Muscle of arm (tissue), 12 donors: ENCODE measurements around the gene DLG2. TPM values are rescaled to one million over a fixed set of nuclear protein-coding genes. Genes with fewer than 3 reads are reported as not detected.
A peak's percentile ranks its signal among the peaks of the same experiment; 100 is the strongest.
"Not testable (repeated sequence)": the region's sequence is repeated elsewhere in the genome, so short reads cannot be mapped to it uniquely, and the experiment has no call there.

Source experiments
- DNase-seq: peaks from one replicate; pipeline ENCODE4 v3.0.0-alpha.2; 2013
- polyA plus RNA-seq, 12 donors: library from polyadenylated mRNA; unstranded; fragments of 120-200 nt; gene quantifications; one replicate each; pipeline ENCODE4 v1.2.1, GENCODE V29; 2013; ENCODE audit not compliant: insufficient read length in 12 of 12

DLG2 gene
- polyA plus RNA-seq, 12 donors = 8.3 to 18.2 (median 14.0) TPM; not detected in 1

DNA sequence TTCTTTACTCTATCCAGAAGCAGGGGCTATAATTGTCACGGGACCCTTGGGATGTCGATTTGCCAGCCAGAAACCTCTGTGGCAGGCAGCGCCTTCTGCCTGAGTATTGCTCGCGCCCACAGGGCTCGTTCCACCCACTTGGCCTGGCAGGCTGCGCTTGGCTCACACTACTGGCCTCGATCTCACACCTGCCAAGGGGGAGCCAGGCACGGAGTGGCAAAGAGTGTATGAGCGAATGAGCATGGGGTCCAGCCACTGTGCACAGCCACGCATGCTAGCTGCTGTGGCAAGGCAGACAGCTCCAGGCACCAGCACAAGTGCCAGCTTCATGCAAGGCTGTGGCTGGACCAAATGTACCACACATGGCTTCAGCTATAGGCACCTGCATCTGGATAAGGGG is 599.8 kb downstream of the DLG2 start:
- DNase-seq = no peak

DNA sequence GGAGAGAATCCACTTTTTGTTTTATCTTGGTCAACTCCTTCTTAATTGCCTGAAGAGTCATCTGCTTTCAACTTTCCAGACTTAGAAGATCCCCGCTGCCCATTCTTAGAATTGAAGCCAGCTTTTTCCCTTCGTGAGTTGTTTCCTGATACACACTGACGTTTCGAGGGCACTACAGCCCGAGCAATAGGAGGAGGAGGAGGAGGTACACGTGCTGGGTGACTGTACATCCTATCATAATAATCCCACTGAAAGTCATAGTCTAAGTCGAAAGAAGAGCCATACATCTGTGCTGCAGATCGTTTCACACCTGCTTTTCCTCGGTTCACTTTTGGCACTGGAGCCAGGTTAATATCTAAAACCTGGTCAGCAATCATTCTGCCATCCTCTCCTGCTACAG is 606.1 kb downstream of the DLG2 start:
- DNase-seq = no peak

GRCh38 chr11:84993386-84993785 is 633.8 kb downstream of the DLG2 start:
- no peak for DNase-seq

GRCh38 chr11:84990141-84990540 is 637.0 kb downstream of the DLG2 start:
- no peak for DNase-seq

- not testable (repeated sequence) for DNase-seq
These were observed 639.4 kb downstream of the DLG2 start for GRCh38 chr11:84987686-84988187.

GRCh38 chr11:84981301-84981700 is 645.8 kb downstream of the DLG2 start:
- DNase-seq = no peak

DNA sequence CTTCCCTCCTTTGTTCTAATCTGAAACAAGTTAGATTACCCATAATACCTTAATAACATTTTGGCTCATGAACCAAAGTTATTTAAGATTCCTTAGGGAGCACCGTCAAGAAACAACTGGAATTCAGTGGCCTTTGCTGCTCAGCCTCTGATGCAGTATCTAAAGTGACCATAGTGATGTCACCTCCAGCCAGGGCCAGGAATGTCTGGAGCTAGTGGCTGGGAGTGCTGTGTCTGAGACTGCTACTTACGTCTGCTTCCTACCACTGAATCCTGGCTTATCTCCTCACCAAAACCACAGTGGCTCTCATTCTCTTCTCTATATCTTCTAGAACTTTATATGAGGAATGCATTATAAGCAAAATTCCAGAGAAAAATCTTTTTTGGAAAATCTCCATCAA is 658.0 kb downstream of the DLG2 start:
- DNase-seq = peak; percentile 16

DNA sequence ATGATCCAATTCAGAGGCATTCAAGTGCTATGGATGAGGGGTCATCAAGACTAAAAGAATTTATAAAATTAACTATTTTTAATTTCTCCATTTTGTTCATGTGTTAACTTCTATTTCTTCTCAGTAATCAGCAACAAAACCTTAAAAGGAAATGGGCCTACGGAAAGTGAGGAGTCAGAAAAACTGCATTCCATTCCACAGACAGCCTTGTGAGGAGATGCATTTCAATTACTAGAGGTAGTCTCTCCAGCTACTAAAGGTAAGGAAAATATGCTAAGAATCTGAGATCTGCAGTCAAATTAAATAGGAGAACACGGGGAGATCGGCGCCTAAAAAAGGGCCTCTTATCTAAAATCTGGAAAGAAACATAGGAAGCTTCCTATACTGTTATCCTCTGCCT is 661.7 kb downstream of the DLG2 start:
- DNase-seq = no peak

- no peak for DNase-seq
These were observed 663.9 kb downstream of the DLG2 start for GRCh38 chr11:84963240-84963639.

- no peak for DNase-seq
These were observed 665.1 kb downstream of the DLG2 start for GRCh38 chr11:84962018-84962417.

DNA sequence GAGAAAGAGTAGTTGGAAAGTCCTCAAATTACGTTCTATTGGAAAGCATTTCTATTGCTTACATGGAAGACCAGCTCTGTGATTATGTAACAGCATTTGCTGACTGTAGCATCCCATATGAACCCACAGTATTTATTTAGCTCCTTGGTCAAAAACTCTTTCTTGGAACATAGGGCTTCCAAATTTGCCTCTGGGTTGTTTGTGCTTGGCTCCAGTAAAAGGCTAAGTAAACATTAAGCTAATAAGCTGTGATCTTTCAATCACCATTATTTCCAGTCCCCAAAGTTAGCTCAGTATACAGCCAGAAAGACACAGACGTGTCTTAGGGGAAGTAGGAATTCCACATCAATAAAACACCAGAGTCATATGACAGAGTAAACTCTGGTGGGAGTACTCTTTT is 668.8 kb downstream of the DLG2 start:
- DNase-seq = no peak

GRCh38 chr11:84950569-84951270 is 676.4 kb downstream of the DLG2 start:
- DNase-seq = no peak

DNA sequence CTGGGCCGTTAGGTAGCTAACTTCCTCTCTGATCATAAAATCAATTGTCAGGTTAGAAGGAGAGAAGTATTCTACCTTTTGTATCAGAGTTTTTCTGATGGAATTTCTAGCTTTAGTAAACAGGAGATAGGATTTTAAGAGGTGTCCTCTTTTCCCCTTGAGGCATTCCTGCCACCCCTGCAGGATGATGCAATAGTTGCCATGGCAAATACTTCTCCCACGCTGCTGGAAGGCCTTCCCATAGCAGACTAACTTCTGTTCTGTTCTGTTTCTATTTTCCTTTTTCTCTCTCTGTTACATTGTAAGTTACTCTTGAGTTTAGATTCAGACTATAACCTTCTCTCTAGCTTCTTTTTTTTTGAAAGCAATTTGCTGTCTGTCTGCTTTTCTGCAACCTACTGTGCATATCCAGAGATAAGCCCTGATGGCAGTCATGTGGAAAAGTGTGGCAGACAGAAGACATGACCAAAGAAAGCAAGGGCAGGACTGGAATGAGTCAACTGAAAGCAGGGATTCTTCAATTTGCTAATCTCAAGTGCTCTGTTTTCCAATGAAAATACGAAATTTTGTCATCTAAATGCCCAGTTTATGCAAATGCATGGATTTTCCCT is 679.1 kb downstream of the DLG2 start:
- DNase-seq = no peak

GRCh38 chr11:84947070-84947469 is 680.1 kb downstream of the DLG2 start:
- DNase-seq = no peak

DNA sequence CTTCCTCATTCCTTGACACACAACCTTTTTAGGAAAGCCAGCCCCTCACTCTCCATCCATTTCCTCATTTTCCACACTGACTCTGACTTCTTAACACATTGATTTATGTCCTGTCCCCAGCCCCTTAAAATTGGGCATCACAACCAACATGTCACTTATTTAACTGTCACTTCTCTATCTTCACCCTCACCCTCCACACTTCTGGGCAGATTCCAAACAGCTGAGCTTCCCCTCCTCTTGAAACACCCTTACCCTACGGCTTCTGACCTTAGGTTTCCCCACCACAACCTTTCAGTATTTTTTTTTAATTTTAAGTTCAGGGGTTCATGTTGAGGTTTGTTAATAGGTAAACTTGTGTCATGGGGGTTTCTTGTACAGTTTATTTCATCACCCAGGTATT is 696.3 kb downstream of the DLG2 start:
- DNase-seq = no peak

DNA sequence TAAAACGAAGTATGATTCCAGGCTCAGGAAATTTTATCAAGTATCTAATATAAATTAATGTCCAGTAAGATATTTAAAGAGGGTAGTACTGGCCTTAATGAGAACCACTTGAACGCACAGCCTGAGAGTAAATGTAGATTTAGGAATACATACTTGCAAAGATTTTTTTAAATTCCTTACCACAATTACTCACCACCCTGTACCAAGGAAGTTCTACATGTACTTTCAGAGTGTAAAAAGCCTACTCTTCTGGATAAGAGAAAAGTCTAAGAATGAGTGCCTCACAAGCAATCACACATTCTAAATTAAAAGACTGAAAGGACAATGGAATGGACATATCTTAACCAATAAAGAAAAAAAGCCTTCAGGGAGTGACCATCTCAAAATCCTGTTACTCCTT is 697.4 kb downstream of the DLG2 start:
- DNase-seq = no peak

- no peak for DNase-seq
These were observed 702.9 kb downstream of the DLG2 start for GRCh38 chr11:84924154-84924692.

DNA sequence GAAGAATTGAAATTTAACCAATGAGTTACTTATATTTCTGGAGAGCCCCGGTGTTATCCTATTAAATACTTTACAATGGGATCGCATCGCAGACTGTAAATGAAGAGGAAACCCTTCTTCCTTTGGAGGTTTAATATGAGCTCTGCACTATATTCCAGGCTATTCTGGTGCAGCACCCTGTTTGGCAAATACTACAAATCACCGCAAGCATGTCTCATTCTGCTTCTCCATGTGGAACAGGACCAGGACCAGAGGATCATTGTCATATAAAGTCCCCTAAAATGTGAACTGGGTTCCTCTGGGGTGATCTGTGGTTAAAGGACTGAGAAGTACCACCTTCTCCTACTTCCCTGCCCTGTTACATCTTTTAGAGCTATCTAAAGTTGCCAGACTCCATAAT is 703.7 kb downstream of the DLG2 start:
- no peak for DNase-seq

GRCh38 chr11:84922836-84923235 is 704.3 kb downstream of the DLG2 start:
- DNase-seq = no peak

- DNase-seq = no peak
These were observed 704.8 kb downstream of the DLG2 start for GRCh38 chr11:84922212-84922805.

- DNase-seq = no peak
These were observed 712.6 kb downstream of the DLG2 start for GRCh38 chr11:84914511-84914910.

DNA sequence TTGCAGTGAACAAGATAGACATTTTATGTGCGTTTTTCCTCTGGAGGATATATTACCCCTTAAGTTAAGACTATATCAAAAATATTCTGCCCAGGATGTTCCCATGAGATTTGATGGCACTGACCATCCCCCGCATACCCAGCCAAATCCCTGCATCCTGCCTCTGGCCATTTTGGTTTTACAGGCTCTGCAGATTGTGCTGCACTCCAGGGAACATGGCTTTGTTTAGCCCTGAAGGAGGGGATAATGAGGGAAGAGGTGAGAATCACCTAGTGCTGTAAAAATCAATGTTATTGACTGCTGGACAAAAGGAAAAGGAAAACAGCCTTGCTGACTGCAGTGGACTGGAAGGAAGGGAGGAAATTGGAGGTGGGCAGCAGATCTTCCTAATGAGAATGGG is 717.4 kb downstream of the DLG2 start:
- DNase-seq = no peak

DNA sequence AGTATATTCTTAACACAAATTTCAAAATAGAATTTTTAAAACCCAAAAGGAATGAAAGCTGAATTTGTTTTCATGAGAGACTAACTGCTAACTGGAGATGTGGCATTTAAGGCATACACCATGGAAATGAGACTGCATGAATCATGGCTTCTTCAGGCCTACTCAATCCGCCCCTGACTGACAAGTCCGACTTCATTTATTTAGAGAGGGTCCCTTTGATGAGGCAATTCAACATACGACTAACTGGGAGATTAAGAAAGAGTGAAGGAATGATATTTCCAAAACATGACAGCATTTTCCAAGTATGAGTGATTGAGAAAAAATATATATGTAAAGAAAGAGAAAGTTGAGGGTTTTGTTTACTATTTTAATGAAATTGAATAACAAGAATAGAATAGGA is 720.1 kb downstream of the DLG2 start:
- no peak for DNase-seq
